Type B pancreatic cell (in vitro differentiated cells): ENCODE results near the gene GPRC5A. TPM values are rescaled to one million over a fixed set of nuclear protein-coding genes. Genes with fewer than 3 reads are reported as not detected.
A peak's percentile ranks its signal among the peaks of the same experiment; 100 is the strongest.

Experiments used
- DNase-seq: peaks from one replicate; pipeline ENCODE4 v3.0.0; 2021; ENCODE audit warnings: mixed read lengths; ENCODE audit not compliant: unreplicated experiment; ENCODE audit errors: extremely low spot score
- H3K27ac Mint-ChIP-seq: 2 replicates; pipeline ENCODE4 v1.8.0; 2021; ENCODE audit warnings: mild to moderate bottlenecking, mixed read lengths
- H3K27me3 Mint-ChIP-seq: 2 replicates; pipeline ENCODE4 v1.8.0; 2021; ENCODE audit warnings: mixed read lengths
- H3K36me3 Mint-ChIP-seq: 2 replicates; pipeline ENCODE4 v1.8.0; 2021; ENCODE audit warnings: mixed read lengths
- H3K4me1 Mint-ChIP-seq: one replicate; pipeline ENCODE4 v1.8.0; 2021; ENCODE audit warnings: mixed read lengths; ENCODE audit not compliant: unreplicated experiment
- H3K4me3 Mint-ChIP-seq: 2 replicates; pipeline ENCODE4 v1.8.0; 2021; ENCODE audit warnings: mild to moderate bottlenecking, mixed read lengths
- H3K9me3 Mint-ChIP-seq: 2 replicates; pipeline ENCODE4 v1.8.0; 2021; ENCODE audit warnings: mixed read lengths
- total RNA-seq: library from RNA; stranded (reverse); gene quantifications from 2 replicates; pipeline ENCODE4 v1.2.1, GENCODE V29; 2021; ENCODE audit warnings: low replicate concordance
- TF ChIP-seq, protein P1 (sequence below): fragments of 200-600 bp; sonication (generic); conservative IDR thresholded peaks from 2 replicates; pipeline ENCODE4 v1.5.0; 2021; ENCODE audit warnings: antibody characterized with exemption, mild to moderate bottlenecking

Gene GPRC5A
- total RNA-seq, 1 donor from 2014 or later: 152 TPM

DNA sequence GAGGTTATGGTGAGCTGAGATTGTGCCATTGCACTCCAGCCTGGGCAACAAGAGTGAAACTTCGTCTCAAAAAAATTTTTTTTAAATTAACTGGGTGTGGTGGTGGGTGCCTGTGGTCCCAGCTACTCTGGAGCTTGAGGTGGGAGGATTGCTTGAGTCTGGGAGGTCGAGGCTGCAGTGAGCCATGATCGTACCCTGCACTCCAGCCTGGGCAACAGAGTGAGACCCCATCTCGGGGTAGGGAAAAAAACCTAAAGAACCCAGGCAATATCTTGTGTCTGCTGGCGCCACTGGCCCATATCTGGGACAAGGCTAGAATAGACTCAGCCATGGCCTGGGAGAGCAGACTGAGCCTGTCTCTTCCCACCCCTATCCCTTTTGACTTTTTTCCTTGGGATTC, 9.1 kb upstream of the GPRC5A start:
- DNase-seq: no peak
- Mint-ChIP-seq H3K4me3 (peak overlapping the region; percentile 60), H3K4me1 (peaks cover 11% of the 10 kb centered on the region), H3K27me3 (peaks cover 6% of the 10 kb centered on the region), H3K27ac (peak overlapping the region; percentile 93), H3K36me3 (peaks cover 15% of the 10 kb centered on the region), H3K9me3 (no peaks in the 10 kb centered on the region)
- TF ChIP-seq, protein P1, sequence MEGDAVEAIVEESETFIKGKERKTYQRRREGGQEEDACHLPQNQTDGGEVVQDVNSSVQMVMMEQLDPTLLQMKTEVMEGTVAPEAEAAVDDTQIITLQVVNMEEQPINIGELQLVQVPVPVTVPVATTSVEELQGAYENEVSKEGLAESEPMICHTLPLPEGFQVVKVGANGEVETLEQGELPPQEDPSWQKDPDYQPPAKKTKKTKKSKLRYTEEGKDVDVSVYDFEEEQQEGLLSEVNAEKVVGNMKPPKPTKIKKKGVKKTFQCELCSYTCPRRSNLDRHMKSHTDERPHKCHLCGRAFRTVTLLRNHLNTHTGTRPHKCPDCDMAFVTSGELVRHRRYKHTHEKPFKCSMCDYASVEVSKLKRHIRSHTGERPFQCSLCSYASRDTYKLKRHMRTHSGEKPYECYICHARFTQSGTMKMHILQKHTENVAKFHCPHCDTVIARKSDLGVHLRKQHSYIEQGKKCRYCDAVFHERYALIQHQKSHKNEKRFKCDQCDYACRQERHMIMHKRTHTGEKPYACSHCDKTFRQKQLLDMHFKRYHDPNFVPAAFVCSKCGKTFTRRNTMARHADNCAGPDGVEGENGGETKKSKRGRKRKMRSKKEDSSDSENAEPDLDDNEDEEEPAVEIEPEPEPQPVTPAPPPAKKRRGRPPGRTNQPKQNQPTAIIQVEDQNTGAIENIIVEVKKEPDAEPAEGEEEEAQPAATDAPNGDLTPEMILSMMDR: no peak

GRCh38 chr12:12883369-12884001, 7.9 kb upstream of the GPRC5A start:
- Mint-ChIP-seq H3K27ac (peak overlapping the region; percentile 93), H3K36me3 (peaks cover 11% of the 10 kb centered on the region), H3K27me3 (peaks cover 15% of the 10 kb centered on the region), H3K9me3 (no peaks in the 10 kb centered on the region), H3K4me1 (peaks cover 6% of the 10 kb centered on the region), H3K4me3 (peak overlapping the region; percentile 60)
- DNase-seq: no peak
- TF ChIP-seq, protein P1: no peak

- H3K36me3 Mint-ChIP-seq: peaks cover 11% of the 10 kb centered on the region
- TF ChIP-seq, protein P1: no peak
- DNase-seq: no peak
- peaks cover 21% of the 10 kb centered on the region for H3K27me3 Mint-ChIP-seq
- H3K4me1 Mint-ChIP-seq: peaks cover 11% of the 10 kb centered on the region
- H3K9me3 Mint-ChIP-seq: no peaks in the 10 kb centered on the region
- H3K27ac Mint-ChIP-seq: peak overlapping the region; percentile 93
- H3K4me3 Mint-ChIP-seq: peak overlapping the region; percentile 40
These were observed 6.1 kb upstream of the GPRC5A start for GRCh38 chr12:12885096-12885792.

GRCh38 chr12:12887471-12887870, 3.9 kb upstream of the GPRC5A start:
- H3K27me3 Mint-ChIP-seq: peaks cover 35% of the 10 kb centered on the region
- H3K4me3 Mint-ChIP-seq: no peak overlapping the region
- TF ChIP-seq, protein P1: no peak
- peaks cover 13% of the 10 kb centered on the region for H3K36me3 Mint-ChIP-seq
- H3K27ac Mint-ChIP-seq: peak overlapping the region; percentile 46
- H3K4me1 Mint-ChIP-seq: peaks cover 25% of the 10 kb centered on the region
- no peak for DNase-seq
- H3K9me3 Mint-ChIP-seq: no peaks in the 10 kb centered on the region

GRCh38 chr12:12889701-12890100, 1.7 kb upstream of the GPRC5A start:
- TF ChIP-seq, protein P1: no peak
- H3K27ac Mint-ChIP-seq: peak overlapping the region; percentile 98
- DNase-seq: no peak
- H3K36me3 Mint-ChIP-seq: peaks cover 17% of the 10 kb centered on the region
- H3K27me3 Mint-ChIP-seq: peaks cover 42% of the 10 kb centered on the region
- peaks cover 25% of the 10 kb centered on the region for H3K4me1 Mint-ChIP-seq
- no peaks in the 10 kb centered on the region for H3K9me3 Mint-ChIP-seq
- H3K4me3 Mint-ChIP-seq: peak overlapping the region; percentile 94
